Measurements from ENCODE around the gene TLCD2.
"Not testable (repeated sequence)": the region's sequence is repeated elsewhere in the genome, so short reads cannot be mapped to it uniquely, and the experiment has no call there.

TLCD2 gene

DNA sequence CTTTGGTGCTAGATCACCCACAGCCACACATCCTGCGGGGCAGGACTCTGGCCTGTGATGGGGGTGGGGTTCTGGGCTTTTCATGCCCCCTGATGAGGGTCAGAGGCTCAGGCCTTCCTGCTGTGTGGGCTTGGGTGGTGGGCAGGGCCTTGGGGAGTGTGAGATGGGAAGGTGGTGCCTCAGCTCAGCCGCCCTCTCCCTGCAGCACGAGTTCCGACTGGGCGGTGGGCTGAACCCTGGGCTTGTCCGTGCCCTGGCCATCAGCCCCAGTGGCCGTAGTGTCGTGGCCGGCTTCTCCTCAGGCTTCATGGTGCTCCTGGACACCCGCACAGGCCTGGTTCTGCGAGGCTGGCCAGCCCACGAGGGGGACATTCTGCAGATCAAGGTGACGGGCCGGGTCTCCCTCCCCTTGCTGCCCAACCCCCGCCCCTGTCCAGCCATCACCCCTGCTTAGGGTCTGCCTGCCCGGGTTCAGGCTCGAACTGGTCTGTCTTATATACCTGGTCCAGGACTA lies 25.7 kb upstream of the TLCD2 start:
- DNase-seq = no peak

DNA sequence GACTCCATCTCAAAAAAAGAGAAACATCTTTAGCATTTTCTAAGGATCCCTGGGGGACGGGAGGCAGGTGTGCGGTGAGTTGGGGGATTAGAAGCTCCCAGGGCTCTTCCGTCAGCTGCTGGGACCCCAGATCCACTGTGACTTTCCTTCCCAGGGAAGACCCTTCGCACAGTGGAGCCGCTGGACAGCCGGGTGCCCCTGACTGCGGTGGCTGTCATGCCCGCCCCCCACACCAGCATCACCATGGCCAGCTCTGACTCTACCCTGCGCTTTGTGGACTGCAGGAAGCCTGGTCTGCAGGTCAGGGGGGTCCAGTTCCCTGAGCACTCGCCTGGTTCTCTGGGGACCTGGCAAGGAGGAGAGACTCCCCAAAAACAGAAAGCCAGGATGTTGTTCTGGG lies 25.2 kb upstream of the TLCD2 start:
- no peak for DNase-seq

GRCh38 chr17:1733759-1734158 lies 23.6 kb upstream of the TLCD2 start:
- no peak for DNase-seq

DNA sequence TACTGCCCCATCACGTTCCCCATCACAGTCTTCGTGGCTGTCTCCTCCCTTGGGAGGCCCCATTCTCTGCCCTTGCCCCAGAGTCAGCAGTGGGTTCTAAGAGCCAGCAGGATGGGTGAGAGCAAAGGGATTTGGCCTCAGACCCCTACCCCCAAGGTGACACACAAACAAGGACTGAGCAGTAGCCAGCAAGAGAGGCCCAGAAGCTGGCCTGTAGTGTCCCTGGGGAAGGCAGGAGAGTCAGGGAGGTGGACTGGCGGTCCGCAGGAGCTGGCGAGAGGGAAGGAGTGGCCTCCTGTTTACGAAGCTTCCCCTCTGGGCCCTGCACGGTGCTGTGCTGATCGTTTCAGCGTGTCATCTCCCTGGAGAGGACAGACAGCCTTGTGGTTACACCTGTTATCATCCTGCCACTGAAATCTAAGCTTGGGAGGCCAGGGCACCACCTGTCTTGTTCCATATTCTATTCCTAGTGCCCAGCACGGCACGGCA lies 22.7 kb upstream of the TLCD2 start:
- DNase-seq = no peak

- DNase-seq = no peak
These were observed 22.2 kb upstream of the TLCD2 start for GRCh38 chr17:1732241-1732832.

DNA sequence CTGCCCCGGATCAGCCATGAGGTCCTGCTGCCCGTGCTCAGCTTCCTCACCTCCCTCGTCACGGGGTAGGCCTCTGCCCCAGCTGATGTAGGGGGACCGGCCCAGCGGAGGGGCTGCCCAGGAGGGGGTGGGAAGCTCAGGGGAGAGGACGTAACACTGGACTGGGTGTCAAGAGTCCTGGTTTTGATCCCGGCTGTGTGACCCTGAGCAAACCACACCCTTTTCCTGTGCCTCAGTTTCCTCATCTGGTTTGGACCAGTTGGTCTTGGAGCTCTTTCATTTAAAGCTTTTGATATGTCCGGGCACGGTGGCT lies 21.0 kb upstream of the TLCD2 start:
- no peak for DNase-seq

- peak; percentile 70 for DNase-seq
These were observed 20.4 kb upstream of the TLCD2 start for GRCh38 chr17:1730326-1731193.

DNA sequence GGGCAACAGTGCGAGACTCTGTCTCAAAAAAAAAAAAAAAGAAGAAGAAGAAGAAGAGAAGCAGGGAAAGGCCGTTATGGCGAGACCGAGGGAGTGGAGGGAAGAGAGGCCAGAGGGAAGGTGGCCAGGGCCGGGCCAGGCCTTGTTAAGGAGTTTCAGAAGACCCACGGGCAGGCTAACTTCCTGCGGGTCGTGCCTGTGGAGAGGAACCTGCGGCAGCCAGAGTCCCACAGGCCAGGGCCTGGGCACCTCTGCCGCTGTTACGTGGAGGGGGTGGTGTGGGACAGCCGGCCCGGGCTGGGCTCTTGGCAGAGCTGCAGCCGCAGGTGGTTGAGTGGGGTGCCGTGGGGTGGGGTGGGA lies 19.8 kb upstream of the TLCD2 start:
- DNase-seq = no peak

DNA sequence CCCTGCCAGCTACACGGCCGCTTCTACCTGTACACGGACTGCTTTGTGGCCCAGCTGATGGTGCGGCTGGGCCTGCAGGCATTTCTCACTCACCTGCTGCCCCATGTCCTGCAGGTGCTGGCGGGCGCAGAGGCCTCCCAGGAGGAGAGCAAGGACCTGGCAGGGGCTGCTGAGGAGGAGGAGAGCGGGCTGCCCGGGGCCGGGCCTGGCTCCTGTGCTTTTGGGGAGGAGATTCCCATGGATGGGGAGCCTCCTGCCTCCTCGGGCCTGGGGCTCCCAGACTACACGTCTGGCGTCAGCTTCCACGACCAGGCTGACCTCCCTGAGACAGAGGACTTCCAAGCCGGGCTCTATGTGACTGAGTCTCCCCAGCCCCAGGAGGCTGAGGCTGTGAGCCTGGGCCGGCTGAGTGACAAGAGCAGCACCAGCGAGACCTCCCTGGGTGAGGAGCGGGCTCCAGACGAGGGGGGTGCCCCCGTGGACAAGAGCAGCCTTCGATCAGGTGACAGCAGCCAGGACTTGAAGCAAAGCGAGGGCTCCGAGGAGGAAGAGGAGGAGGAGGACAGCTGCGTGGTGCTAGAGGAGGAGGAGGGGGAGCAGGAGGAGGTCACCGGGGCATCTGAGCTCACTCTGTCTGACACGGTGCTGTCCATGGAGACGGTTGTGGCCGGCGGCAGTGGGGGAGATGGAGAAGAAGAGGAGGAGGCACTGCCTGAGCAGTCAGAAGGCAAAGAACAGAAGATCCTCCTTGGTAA lies 17.9 kb upstream of the TLCD2 start:
- no peak for DNase-seq

DNA sequence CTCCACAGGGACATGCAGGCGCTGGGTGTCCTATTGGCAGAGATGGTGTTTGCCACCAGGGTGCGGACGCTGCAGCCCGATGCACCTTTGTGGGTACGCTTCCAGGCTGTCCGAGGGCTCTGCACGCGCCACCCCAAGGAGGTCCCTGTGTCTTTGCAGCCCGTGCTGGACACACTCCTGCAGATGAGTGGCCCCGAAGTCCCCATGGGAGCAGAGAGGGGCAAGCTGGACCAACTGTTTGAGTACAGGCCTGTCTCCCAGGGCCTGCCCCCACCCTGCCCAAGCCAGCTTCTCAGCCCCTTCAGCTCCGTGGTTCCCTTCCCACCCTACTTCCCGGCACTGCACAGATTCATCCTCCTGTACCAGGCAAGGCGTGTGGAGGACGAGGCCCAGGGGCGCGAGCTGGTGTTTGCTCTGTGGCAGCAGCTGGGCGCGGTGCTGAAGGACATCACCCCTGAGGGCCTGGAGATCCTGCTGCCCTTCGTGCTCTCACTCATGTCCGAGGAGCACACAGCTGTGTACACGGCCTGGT lies 17.1 kb upstream of the TLCD2 start:
- no peak for DNase-seq

DNA sequence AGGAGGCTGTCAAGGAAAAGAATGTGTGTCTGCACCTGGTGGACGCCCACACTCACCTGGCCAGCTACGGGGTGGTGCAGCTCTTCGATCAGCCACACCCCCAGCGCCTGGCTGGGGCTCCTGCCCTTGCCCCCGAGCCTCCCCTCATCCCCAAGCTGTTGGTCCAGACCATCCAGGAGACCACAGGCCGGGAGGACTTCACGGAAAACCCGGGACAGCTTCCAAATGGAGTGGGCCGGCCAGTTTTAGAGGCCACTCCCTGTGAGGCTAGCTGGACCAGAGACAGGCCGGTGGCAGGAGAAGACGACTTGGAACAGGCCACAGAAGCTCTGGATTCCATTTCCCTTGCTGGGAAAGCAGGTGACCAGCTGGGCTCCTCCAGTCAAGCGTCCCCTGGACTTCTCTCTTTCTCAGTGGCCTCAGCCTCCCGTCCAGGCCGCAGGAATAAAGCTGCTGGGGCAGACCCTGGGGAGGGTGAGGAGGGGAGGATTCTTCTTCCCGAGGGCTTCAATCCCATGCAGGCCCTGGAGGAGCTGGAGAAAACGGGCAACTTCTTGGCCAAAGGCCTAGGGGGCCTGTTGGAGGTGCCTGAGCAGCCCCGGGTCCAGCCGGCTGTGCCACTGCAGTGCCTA lies 16.6 kb upstream of the TLCD2 start:
- no peak for DNase-seq

DNA sequence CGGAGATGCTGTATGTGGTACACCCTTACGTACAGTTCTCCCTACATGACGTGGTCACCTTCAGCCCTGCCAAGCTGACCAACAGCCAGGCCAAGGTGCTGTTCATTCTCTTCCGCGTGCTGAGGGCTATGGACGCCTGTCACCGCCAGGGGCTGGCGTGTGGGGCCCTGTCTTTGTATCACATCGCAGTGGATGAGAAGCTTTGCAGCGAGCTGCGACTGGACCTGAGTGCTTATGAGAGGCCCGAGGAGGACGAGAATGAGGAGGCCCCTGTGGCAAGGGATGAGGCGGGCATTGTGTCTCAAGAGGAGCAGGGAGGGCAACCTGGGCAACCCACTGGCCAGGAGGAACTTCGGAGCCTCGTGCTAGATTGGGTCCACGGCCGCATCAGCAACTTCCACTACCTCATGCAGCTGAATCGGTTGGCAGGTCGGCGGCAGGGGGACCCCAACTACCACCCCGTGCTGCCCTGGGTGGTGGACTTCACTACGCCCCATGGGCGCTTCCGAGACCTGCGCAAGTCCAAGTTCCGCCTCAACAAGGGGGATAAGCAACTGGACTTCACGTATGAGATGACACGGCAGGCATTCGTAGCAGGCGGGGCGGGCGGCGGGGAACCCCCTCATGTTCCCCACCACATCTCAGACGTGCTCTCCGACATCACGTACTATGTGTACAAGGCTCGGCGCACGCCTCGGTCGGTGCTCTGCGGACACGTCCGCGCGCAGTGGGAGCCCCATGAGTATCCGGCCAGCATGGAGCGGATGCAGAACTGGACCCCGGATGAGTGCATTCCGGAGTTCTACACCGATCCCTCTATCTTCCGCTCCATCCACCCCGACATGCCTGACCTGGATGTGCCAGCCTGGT lies 15.7 kb upstream of the TLCD2 start:
- no peak for DNase-seq

DNA sequence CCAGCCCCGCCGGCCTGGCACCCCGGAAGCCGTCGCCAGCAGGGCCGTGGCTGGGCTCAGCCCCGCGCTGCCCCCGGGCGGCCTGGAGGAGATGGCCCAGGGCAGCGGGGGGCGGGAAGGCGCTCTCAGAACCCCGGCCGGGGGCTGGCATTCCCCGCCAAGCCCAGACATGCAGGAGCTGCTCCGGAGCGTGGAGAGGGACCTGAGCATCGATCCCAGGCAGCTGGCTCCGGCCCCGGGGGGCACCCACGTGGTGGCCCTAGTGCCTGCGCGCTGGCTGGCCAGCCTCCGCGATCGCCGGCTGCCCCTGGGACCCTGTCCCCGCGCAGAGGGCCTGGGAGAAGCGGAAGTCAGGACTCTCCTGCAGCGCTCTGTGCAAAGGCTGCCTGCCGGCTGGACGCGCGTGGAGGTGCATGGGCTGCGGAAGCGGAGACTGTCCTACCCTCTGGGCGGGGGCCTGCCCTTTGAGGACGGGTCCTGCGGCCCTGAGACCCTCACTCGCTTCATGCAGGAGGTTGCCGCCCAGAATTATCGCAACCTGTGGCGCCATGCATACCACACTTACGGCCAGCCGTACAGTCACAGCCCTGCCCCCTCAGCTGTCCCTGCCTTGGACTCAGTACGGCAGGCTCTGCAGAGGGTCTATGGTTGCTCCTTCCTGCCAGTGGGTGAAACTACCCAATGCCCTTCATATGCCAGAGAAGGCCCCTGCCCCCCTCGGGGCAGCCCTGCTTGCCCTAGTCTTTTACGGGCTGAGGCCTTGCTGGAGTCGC lies 14.9 kb upstream of the TLCD2 start:
- DNase-seq = no peak

DNA sequence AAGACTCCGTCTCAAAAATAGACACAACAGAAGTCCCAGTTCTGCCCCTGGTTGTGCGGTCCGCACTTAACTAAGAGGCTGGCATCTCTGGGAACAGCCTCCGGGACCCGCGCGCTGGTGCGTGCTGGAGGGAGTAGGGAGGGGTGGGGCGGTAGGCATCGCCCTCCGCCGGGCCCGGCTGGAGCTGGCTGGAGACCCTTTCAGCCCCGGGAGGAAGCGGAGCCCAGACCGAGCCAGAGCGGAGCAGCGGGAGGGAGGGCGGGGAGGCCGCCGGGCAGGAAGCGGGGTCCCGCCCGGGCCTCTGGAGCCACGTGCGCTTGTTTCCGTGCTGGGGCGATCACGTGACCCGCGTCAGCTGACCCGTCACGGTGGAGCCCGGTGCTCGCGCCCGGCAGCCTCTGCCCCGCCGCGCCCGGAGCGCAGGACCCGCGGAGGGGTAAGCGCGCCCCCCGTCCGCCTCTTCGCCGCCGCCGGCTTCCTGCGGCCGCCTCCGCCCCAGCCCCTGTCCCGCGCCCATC lies 14.2 kb upstream of the TLCD2 start, which contains the start of gene WDR81:
Gene WDR81 (plus strand): TSS at position 354 of the 518 bp plus-strand sequence. CDS start 256 bp downstream, outside the sequence.
- DNase-seq = peak; percentile 92

GRCh38 chr17:1722022-1722421 lies 11.8 kb upstream of the TLCD2 start:
- not testable (repeated sequence) for DNase-seq

DNA sequence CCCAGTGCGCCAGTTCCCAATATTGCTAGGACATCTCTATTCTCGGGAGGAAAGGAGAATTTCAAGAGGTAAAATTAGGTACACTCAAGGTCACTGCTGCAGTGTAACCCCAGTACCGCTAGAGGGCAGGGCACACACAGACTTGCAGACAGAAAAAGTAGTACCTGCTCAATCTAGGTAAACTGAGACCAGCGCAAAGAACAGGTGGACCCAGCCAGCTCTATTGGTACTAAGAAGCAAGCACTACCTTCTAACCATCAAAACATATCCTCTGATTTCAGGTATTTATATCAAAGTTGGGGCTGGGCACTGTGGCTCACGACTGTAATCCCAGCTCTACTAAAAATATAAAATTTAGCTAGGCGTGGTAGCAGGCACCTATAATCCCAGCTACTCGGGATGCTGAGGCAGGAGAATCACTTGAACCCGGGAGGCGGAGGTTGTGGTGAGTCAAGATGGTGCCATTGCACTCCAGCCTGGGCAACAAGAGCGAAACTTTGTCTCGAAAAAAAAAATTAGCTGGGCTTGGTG lies 10.7 kb upstream of the TLCD2 start:
- DNase-seq = peak; percentile 71

DNA sequence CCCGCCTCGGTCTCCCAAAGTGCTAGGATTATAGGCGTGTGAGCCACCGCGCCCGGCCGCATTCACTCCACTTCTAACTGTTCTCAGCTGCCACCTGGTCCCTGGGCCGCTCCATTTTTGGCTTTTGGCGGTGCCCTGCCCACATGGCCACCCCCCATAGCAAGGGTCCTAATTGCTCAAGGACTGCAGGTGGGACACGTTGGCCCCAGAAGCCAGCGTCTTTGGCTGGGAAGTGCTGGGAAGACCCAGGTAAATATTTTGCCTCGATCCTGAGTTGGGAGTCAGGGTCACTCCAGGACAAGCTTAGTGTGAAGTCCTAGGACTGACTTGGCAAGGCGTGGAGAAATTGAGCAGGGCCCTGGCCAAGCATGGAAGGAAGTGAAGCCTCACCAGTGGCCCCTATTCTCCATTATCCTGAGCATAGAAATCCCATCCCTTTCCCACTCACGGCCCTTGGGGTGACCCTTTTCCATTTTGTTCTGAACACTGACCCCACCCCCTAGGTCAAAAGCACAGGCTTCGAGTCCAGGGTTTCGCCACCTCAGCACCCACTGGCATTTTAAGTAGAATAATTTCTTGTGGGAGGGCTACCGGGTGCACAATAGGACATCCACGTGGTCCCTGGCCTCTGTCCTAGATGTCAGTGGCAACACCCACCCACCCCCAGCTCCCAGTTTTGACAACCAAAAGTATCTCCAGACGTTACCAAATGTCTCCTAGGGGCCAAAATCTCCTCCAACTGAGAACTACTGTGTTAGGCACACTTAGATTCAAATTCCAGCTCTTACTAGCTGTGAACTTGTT lies 8.4 kb upstream of the TLCD2 start:
- no peak for DNase-seq

DNA sequence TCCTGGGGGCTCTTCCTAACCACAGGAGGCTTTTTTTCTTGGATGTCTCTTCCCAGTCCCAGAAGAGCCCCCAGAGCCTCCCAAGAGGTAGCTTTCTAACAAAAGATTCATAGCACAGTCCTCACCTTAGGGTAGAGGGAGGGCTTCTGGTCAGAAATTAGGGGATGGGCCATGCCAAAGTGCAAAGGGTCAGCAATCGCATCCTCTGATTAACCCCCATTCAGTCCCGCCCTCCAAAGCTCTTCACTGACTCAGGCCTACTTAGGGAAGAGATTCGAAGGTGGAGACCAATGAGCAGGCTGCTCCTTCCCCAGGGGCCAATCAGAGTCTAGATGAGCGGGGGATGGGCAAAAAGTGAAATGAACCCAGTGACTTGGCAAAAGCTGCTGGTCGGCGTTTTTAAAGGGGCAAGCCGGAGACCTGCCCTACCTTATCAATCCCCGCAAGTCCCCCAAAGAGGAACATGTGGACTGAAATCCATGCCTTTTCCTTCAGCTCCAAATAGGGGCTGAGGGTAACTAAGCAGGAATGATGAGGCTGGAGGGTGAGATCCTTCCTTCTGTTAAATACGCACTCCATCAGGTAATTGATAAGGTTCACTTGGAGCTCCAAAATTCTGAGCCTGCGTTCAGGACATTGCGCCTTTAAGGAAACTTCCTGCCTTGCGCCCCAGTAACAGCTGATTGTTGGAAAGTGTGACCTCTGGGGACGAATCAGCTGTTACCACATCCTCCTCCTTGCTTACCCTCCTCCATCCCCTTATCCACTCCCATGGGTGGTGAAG lies 6.9 kb upstream of the TLCD2 start:
- peak; percentile 86 for DNase-seq
